Stimulated activated CD4-positive, alpha-beta T cell treated with anti-CD3 and anti-CD28 coated beads, Interleukin-4, amount 100 ng/mL, for 1 hour (primary cell): Measurements from ENCODE around the gene ADAT3.
"Not testable (repeated sequence)": the region's sequence is repeated elsewhere in the genome, so short reads cannot be mapped to it uniquely, and the experiment has no call there.

Source experiments
- DNase-seq: peaks from one replicate; pipeline ENCODE4 v3.0.0-alpha.2; 2020

ADAT3 gene

DNA sequence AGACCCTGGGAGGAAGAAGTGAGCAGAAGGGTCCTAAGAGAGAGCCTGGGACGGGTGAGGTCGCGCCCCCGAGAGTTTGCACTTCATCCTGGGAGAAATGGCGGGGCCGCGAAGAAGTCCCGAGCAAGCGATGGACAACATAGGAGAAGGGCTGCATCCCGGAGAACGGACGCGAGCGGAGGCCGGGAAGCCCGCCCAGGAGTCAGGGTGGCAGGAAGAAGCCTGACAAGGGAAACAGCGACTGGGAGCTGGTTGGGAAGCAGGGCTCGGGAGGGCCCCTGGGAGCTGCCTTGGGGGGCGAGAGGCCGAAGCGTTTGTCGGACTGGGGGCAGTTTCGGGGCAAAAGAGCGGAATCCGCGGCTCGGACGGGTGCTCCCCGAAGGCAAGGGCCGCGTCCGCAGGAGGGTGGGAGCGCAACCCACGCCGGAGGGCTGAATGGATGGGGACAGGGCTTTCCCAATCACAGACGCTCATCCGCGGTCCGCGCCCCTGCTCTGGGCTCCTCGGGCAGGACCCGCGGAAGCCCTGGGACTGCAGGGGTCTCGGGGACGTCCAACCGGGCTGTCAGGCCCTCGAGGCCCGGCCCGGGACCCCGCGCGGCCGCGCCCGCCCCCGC is 20.4 kb upstream of the ADAT3 start:
- no peak for DNase-seq

DNA sequence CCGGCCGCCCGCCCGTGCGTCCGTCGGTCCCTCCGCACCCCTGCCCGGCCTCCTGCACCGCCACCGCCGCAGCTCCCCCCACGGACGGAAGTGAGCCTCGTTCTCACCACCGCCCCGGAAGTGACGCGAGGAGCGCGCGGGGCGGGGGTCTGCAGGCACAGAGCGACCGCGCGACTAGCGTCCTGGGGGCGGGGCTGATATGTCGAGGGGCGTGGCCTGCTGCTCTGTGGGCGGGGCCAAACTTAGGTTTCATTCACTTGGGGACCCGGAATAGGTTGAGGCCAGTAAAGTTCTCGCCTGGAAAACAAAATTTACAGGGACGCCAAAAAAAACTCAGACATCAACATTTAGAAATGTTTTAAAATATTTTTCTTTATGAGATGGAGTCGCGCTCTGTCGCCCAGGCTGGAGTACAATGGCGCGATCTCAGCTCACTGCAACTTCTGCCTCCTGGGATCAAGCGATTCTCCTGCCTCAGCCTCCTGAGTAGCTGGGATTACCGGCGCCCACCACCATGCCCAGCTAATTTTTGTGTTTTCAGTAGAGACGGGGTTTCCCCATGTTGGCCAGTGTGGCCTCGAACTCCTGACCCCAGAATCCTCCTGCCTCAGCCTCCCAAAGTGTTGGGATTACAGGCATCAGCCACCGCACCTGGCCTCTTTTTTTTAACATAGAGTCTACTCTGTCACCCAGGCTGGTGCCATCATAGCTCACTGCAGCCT is 19.6 kb upstream of the ADAT3 start, which contains the start of gene ABHD17A:
ABHD17A (minus strand) TSS at position 99 of the 722 bp plus-strand sequence. CDS start 3,930 bp downstream, outside the sequence.
- DNase-seq: peak; percentile 96

DNA sequence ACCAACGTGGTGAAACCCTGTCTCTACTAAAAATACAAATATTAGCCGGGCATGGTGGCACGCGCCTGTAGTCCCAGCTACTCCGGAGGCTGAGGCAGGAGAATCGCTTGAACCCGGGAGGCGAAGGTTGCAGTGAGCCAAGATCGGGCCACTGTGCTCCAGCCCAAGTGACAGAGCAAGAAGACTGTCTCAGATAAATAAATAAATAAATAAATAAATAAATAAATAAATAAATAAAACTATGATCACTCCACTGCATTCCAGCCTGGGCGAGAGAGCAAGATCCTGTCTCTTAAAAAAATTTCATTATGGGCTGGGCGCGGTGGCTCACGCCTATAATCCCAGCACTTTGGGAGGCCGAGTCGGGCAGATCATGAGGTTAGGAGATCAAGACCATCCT is 18.8 kb upstream of the ADAT3 start:
- not testable (repeated sequence) for DNase-seq

DNA sequence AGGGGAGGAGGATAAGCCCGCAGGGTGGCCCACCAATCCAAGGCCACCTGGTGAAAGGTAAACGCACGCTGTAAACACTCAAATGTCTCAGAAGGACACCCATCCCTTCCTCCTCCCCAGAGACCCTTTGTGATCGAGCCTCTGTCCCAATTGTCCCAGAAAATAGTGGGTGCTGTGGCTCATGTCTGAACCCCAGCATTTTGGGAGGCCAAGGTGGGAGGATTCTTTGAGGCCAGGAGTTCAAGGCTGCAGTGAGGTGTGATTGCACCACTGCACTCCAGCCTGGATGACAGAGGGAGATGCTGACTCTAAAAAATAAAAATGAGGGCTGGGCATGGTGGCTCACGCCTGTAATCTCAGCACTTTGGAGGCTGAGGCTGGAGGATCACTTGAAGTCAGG is 16.8 kb upstream of the ADAT3 start:
- no peak for DNase-seq

DNA sequence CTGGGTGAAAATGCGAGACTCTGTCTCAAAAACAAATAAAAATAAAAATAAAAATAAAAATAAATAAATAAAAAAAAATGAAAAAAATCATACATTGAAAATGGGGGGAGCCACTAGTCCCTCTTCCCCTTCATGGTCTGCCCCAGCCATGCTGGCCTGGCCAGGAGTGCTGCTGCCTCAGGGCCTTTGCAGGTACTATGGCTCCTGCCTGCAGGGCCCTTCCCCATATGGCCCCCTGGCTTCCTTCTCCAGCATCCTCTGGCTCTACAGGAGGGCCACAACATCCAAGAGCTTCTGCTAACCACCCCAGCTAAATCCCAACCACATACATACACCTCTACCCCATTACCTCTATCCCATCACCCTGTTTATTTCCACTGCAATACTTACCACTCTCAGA is 15.3 kb upstream of the ADAT3 start:
- DNase-seq: no peak

DNA sequence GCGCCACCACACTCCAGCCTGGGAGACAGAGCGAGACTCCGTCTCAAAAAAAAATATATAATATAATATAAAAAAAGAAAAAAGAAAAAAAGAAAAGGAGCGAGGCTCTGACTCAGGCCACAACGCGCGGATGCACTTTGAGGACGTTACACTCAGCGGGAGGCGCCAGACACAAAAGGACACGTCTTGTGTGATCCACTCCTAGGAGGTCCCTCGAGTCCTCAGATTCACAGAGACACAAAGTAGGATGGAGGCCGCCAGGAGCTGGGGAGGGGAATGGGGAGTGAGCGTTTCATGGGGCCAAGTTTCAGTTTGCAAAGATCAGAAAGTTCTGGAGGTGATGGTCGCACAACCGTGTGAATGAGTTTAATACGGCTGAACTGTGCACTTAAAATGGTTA is 11.4 kb upstream of the ADAT3 start:
- no peak for DNase-seq

DNA sequence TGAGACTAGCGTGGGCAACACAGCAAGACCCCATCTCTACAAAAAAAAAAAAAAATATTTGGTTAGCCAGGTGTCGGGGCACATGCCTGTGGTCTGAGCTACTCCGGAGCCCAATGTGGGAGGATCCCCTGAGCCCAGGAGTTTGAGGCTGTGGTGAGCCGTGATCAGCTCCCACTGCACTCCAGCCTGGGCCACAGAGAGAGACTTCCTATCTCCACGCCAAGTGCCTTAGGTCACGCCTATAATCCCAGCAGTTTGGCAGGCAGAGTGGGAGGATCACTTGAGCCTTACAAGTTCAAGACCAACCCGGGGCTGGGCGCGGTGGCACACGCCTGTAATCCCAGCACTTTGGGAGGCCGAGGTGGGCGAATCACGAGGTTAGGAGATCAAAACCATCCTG is 8.7 kb upstream of the ADAT3 start:
- no peak for DNase-seq

DNA sequence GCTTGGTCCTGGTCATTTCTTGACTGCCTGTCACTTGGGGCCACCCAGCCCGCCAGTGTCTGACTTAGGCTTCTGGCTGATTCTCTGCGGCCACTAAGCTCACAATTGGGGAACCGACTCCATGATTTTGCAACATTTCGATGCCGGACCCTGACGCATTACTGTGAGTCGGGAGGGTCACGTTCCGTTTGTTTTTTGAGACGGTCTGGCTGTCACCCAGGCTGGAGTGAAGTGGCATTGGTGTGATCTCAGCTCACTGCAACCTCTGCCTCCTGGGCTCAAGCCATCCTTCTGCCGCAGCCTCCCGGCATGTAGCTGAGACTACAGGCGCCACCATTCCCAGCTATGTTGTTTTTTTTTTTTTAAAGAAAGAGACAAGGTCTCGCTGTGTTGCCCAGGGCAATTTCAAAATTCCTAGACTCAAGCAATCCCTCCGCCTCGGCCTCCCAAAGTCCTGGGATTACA is 3.2 kb upstream of the ADAT3 start:
- DNase-seq: no peak

DNA sequence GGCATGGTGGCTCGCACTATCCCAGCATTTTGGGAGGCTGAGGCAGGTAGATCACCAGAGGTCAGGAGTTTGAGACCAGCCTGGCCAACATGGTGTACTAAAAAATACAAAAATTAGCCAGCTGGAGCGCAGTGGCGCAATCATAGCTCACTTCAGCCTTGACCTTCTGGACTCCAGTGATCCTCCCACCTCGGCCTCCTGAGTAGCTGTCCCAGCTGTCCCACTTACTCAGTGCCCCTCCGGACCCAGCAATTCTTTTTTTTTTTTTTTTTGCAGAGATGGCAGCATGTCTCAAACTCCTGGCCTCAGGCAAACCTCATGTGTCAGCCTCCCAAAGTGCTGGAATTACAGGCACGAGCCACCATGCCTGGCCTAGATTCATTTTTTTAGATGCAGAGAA is 2.3 kb upstream of the ADAT3 start:
- DNase-seq: no peak

DNA sequence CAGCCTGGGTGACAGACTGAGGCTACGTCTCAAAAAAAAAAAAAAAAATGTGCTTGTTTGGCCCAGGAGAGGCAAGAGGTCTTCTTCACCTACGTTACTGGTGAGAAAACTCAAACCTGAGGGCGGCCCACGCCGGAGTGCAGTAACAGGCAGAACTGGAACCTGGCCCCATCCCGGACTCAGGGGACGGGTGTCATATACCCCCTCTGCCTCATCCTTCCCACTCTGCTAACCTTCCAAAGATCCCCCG is 414 bp upstream of the ADAT3 start:
- no peak for DNase-seq

DNA sequence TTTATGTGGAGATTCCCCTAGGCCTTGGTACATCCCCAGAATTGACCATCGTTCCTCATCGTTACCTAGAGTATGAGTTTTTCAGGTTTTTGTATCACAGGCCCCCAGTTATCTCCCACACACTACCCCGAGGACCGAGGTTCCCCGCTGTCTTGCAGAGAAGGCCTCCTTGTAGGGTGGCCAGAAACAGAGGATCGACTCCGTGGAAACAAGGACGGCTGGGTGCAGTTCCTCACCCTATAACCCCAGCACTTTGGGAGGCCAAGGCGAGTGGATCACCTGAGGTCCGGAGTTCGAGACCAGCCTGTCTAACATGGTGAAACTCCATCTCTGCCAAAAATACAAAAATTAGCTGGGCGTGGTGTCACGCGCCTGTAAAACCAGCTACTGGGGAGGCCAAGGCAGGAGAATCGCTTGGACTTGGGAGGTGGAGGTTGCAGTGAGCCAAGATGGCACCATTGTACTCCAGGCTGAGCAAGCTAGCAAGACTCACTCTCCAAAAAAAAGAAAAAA is 720 bp downstream of the ADAT3 start:
- DNase-seq: no peak

DNA sequence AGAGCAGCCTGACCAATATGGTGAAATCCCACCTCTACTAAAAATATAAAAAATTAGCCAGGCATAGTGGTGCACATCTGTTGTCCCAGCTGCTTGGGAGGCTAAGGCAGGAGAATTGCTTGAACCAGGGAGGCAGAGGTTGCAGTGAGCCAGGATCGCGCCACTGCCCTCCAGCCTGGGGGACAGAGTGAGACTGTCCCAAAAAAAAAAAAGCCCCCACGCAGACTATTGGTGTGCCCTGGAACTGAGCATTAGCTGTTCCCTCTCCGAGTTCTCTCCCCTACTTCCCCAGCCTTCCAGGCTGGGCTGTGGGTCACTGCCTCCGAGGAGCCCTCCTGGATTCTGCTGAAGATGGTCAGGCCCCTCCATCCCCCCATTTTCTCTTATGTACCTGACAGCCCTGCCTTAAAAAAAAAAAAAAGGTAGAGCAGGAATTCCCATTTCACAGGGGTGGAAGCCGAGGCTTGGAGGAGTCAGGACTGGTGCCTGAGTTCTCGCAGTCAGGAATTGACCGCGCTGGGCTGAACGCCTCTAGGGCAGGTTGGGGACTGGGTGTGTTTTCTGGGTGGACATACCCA is 1.9 kb downstream of the ADAT3 start:
- no peak for DNase-seq

DNA sequence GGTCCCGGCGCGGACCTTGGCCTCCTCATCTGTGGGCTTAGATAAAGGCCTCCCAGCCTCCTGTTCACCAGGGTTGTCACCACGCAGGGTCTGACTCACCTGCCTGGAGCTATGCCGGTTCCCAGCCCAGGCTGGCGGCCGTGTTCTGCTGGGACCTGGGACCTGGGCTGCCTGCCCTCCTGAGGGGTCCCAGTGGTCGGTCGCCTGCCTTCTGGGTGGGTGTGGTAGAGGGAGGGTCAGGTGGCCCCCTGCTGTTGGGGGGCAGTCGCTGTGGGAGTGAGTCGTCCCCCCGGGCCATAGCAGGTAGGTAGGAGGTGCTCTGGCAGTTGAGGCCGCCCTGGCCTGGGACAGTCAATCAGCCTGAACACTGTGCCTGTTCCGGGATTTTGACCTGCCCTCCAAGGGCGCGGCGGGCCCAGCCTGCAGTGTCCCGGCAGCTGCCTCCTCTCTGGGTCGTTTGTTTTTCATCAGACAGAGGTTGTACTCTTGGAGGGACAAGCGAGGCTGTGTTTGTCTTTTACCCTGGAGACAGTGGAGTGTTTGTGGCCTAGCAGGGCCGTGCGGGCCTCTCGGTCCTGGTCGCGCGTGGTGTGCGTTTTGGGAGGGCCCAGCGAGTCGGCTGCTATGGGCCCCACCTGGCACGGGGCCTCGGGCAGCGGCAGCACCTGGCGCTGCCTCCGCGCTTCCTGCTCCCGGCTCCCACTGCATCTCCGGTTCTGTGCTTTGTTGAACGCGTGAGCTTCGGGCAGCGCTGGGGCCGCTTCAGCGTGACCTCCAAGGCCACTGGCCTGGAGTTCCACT is 2.6 kb downstream of the ADAT3 start:
- no peak for DNase-seq

DNA sequence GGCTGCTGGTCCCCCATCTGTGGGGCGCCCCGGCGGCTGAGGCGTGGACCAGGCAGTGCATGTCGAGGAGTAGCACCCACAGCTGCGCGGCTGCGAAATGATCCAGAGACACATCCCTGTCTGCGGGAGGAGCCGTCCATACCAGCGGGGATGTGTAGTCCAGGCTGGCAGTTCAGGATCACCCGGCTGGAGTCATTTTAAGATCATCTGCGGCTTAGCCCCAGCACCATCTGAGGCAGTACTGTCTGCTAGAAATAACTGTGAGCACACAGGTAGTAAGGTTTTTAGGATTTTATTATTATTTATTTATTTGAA is 3.1 kb downstream of the ADAT3 start:
- no peak for DNase-seq

DNA sequence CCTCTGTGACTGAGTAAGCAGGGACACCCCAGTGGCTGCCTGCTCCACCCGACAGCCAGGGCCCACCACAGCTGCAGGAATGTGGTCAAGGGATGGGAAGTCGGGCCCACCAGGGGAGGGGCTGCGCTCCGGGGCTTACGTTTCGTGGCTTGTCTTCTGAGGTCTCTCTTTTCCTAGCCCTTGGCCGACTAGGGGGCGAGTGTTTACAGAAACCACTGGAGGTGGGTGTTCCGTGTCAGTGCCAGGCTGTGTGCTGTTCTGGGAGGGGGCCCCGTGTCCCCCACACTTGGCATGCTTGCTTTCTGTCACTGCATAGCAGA is 4.5 kb downstream of the ADAT3 start:
- DNase-seq: no peak

DNA sequence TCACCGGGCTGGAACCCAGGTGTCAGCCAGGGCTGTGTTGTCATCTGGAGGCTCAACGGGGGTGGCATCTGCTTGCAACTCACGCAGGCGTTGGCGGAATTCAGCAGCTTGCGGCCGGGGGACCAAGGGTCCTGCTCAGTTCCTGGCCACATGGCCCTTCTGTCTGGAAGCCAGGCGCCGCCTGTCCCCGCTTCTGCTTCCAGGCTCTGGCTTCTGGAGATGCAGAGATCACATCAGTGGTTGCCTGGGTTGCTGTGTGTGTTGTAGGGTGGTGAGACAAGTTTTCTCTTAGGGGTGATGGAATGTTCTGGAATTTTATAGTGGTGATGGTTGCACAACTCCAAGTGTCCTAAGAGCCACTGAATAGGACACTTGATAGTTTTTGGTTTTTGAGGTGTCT is 5.0 kb downstream of the ADAT3 start:
- DNase-seq: no peak

DNA sequence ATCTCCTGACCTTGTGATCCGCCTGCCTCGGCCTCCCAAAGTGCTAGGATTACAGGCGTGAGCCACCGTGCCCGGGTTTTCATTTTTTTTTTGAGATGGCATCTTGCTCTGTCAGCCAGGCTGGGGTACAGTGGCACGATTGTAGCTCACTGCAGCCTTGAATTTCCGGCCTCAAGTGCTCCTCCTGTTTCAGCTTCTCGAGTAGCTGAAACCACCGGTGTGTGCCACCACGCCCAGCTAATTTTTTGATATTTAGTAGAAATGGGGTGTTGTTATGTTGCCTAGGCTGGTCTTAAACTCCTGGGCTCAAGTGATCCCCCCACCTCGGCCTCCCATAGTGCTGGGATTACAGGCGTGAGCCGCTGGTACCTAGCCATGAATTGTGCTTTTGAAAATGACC is 5.9 kb downstream of the ADAT3 start:
- DNase-seq: no peak

DNA sequence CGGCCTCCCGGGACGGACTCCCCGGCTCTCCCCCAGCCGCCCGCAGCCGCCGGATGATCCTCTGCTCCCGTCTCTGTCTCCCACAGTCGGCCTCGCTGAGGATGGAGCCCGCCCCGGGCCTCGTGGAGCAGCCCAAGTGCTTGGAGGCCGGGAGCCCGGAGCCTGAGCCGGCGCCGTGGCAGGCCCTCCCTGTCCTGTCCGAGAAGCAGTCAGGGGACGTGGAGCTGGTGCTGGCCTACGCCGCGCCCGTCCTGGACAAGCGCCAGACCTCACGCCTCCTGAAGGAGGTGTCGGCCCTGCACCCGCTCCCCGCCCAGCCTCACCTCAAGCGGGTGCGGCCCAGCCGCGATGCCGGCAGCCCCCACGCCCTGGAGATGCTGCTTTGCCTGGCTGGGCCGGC is 6.8 kb downstream of the ADAT3 start:
- no peak for DNase-seq

DNA sequence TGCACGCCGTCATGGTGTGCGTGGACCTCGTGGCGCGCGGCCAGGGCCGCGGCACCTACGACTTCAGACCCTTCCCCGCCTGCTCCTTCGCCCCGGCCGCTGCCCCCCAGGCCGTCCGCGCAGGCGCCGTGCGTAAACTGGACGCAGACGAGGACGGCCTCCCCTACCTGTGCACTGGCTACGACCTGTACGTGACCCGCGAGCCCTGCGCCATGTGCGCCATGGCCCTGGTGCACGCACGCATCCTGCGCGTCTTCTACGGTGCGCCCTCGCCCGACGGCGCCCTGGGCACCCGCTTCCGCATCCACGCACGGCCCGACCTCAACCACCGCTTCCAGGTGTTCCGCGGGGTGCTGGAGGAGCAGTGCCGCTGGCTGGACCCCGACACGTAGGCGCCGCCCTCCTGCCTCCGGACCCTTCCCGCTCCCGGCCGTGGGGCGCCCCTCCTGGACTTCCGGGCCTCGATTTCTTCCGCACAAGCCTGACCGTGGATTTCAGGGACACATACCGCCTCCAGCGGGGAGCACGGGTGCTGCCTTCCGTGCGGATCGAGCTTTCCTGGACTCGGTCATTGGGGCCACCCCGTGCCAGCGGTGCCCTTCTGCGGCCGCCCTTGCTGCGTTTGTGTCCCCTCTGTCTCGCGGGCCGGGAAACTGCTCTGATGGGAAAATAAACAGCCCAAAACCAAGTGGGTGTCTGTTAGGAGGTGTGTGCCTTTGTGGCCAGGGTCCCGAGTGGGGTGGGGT is 7.7 kb downstream of the ADAT3 start:
- DNase-seq: no peak

DNA sequence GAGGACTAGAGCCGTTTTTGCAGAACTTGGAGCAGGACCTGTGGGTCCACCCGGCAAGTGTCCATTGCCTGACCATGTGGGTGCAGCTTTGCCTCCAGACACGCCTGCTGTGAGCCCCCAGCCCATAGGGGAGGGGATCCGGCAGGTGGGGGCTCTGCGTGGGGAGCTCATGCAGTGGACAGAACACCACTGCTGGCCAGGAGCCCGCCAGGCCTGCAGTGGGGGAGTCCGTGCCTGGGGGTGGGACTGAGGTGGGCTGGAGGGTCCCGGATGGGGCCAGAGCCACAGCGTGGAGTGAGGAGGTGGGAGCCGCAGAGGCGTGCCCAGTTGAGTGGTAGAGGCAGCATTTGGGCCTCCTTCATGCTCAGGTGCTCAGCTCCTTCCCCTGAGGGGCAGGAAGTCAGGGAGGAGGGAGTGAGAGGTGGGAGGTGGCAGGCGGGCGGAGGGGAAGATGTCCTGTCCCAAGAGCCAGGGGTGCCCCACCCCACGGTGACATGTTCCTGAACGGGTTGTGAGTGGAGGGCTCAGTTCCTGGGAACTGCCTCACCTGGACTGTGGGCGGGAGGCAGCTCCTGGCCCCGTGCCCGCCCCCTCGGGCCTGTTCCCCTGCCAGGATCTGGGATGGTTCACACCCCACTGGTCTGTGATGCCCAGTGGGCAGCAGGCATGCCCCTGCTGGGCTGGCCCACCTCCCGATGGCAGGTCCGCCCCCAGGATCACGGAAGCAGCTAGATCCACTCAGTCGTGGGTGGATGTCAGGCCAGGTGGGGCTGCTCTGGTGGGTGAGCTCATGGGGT is 8.8 kb downstream of the ADAT3 start:
- no peak for DNase-seq

DNA sequence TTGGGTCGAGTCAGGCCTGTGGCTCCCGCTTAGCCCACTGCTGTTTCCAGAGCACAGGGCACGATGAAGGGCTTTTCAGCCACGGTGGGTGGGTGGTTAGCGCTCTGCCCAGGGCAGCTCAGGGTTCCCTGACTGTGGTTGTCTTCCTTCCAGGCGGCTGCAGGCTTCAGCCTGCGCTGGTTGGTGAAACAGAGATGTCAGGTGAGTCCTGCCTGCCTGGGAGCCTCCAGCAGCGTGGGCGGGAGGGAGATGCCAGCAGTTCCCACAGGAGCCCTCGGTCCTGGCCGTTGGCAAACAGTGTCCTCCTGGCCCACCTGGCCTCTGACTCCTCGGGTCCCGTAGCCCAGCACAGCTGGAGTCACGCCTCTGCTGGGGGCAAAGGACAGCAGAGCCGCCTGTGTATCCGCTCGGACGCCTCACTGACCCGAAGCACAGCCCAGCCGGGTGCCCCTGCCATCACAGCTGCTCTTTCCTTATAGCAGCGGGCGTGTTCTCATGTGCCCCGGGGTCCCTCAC is 9.7 kb downstream of the ADAT3 start:
- DNase-seq: no peak

DNA sequence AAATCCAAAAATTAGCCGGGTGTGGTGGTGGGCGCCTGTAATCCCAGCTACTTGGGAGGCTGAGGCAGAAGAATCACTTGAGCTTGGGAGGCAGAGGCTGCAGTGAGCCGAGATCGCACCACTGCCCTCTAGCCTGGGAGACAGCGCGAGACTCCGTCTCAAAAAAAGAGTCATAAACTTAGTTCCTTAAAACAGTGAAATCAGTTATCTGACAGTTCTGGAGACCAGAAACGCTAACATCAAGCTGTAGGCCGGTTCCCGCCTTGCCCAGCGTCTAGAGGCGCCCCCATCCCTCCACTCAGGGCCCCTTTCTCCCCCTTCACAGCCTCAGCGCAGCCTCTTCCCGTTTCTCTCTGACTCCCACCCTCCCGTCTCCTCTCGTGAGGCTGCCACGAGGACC is 11.9 kb downstream of the ADAT3 start:
- no peak for DNase-seq
